Activated B cell treated with CpG ODN at 0.5 μM for 24 hours (primary cell): Measurements from ENCODE around the gene BPIFA3. TPM values are rescaled to one million over a fixed set of nuclear protein-coding genes. Genes with fewer than 3 reads are reported as not detected.

Experiments used
- ATAC-seq: fragments of 200-7000 bp; cut with Tn5 transposase; one replicate; pipeline ENCODE4 v1.10.0; 2021; ENCODE audit warnings: low read depth, mild to moderate bottlenecking, moderate library complexity
- CTCF ChIA-PET: fragments of 350-600 bp; sonication (Branson Sonifier 250); formaldehyde crosslinking; loops from one replicate; lab custom pipeline; 2021; ENCODE audit warnings: antibody characterized with exemption; lab: Charles Lee
- POLR2A ChIA-PET: fragments of 350-600 bp; sonication (Branson Sonifier 250); formaldehyde crosslinking; loops from one replicate; lab custom pipeline; 2021; ENCODE audit warnings: antibody characterized with exemption; lab: Charles Lee
- DNase-seq: peaks from one replicate; pipeline ENCODE4 v3.0.0; 2022
- H3K27ac Mint-ChIP-seq: one replicate; pipeline ENCODE4 v1.8.0; 2020; ENCODE audit warnings: mixed read lengths
- H3K27me3 Mint-ChIP-seq: one replicate; pipeline ENCODE4 v1.8.0; 2021; ENCODE audit warnings: mixed read lengths
- H3K36me3 Mint-ChIP-seq: one replicate; pipeline ENCODE4 v1.8.0; 2021; ENCODE audit warnings: low read depth, mixed read lengths
- H3K4me1 Mint-ChIP-seq: one replicate; pipeline ENCODE4 v1.8.0; 2021; ENCODE audit warnings: mixed read lengths
- H3K4me3 Mint-ChIP-seq: one replicate; pipeline ENCODE4 v1.8.0; 2020; ENCODE audit warnings: mild to moderate bottlenecking, mixed read lengths
- H3K9me3 Mint-ChIP-seq: one replicate; pipeline ENCODE4 v1.8.0; 2020; ENCODE audit warnings: mixed read lengths
- intact Hi-C: fragments of 100-400 bp; cut with micrococcal nuclease; formaldehyde crosslinking; loops from one replicate; pipeline ENCODE4 v1.15.1; 2024
- total RNA-seq: library from RNA; stranded (reverse); gene quantifications from 2 replicates; pipeline ENCODE4 v1.2.3, GENCODE V29; 2022
- TF ChIP-seq, protein P1 (sequence below): fragments of 200-600 bp; IDR thresholded peaks from one replicate; pipeline ENCODE4 v1.8.0; 2022; ENCODE audit warnings: antibody characterized with exemption, mild to moderate bottlenecking

BPIFA3 gene
- total RNA-seq, 1 donor from 2014 or later, result not detected

- no peaks in the 10 kb centered on the region for H3K36me3 Mint-ChIP-seq
- H3K4me1 Mint-ChIP-seq, result no peaks in the 10 kb centered on the region
- no peak overlapping the region for H3K4me3 Mint-ChIP-seq
- ChIA-PET POLR2A (no interaction called here), CTCF (no interaction called here)
- no peak for DNase-seq
- H3K27ac Mint-ChIP-seq, result no peak overlapping the region
- ATAC-seq, result no peak
- intact Hi-C loops, result no loop called here
- peaks cover 41% of the 10 kb centered on the region for H3K27me3 Mint-ChIP-seq
- H3K9me3 Mint-ChIP-seq, result no peaks in the 10 kb centered on the region
- TF ChIP-seq, protein P1, sequence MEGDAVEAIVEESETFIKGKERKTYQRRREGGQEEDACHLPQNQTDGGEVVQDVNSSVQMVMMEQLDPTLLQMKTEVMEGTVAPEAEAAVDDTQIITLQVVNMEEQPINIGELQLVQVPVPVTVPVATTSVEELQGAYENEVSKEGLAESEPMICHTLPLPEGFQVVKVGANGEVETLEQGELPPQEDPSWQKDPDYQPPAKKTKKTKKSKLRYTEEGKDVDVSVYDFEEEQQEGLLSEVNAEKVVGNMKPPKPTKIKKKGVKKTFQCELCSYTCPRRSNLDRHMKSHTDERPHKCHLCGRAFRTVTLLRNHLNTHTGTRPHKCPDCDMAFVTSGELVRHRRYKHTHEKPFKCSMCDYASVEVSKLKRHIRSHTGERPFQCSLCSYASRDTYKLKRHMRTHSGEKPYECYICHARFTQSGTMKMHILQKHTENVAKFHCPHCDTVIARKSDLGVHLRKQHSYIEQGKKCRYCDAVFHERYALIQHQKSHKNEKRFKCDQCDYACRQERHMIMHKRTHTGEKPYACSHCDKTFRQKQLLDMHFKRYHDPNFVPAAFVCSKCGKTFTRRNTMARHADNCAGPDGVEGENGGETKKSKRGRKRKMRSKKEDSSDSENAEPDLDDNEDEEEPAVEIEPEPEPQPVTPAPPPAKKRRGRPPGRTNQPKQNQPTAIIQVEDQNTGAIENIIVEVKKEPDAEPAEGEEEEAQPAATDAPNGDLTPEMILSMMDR, result no peak
Observed at GRCh38 chr20:33210371-33210770, 6.8 kb upstream of the BPIFA3 start.

DNA sequence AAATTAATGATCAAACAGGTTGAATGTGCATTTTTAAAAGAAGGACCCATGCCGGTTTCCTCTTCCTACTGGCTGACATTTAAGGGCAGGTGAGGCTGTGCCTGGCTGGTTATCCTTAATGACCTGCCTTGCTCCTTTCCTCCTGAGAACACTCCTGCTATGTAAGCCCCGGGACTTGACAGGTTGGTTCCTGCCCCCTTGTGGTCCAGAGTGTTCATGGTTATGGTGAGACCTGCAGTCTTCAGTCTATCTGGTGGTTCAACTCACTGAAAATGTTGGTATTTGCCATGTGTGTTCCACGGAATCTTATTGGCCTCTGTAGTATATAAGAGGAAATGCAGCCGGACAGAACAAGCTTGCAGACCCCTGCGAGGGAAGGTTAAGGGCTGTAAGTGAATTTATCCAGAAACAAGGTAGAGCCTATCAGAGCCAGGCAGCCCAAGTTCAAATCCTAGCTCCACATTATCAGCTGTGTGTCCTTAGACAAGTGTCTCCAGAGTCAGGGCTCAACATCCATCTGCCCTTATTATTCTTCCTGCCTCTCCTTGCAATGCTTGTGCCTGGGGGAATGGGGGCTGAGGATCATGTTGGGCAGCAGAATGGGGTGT, 5.2 kb upstream of the BPIFA3 start:
- no peak for DNase-seq
- no peak for ATAC-seq
- Mint-ChIP-seq H3K36me3 (no peaks in the 10 kb centered on the region), H3K27ac (no peak overlapping the region), H3K27me3 (peaks cover 51% of the 10 kb centered on the region), H3K9me3 (no peaks in the 10 kb centered on the region), H3K4me3 (no peak overlapping the region), H3K4me1 (no peaks in the 10 kb centered on the region)
- TF ChIP-seq, protein P1, result no peak
- CTCF ChIA-PET, result interaction anchor here (1.0 kb wide), 1 partner anchor 310 kb away, joined by 6 read pairs; no protein-coding TSS in a partner anchor
- intact Hi-C loops, result loop anchor here (1.0 kb wide), 1 partner anchor 310 kb away; no protein-coding TSS in a partner anchor
- POLR2A ChIA-PET, result no interaction called here

DNA sequence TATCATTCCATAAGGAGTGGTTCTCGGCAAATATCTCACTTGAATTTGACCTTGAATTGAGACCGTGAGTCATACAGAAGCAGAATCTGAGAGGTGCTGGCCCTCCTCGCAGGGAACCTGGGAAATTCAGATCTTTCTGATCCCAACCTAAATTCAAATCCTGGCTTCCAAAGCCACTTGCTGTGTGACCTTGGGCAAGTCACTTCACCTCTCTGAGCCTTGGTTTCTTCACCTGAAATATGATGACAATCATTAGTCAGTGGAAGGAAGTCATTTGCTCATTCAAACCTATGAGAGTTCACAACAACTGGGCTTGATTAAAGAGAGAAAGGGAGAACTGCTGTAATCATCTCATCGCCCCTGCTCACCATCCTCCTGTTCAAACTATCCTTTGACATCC, 7.2 kb downstream of the BPIFA3 start:
- Mint-ChIP-seq H3K4me3 (no peak overlapping the region), H3K9me3 (no peaks in the 10 kb centered on the region), H3K27me3 (peaks cover 33% of the 10 kb centered on the region), H3K36me3 (no peaks in the 10 kb centered on the region), H3K4me1 (no peaks in the 10 kb centered on the region), H3K27ac (no peak overlapping the region)
- TF ChIP-seq, protein P1, result no peak
- ChIA-PET POLR2A (no interaction called here), CTCF (no interaction called here)
- DNase-seq (no peak), ATAC-seq (no peak)
- intact Hi-C loops, result no loop called here

DNA sequence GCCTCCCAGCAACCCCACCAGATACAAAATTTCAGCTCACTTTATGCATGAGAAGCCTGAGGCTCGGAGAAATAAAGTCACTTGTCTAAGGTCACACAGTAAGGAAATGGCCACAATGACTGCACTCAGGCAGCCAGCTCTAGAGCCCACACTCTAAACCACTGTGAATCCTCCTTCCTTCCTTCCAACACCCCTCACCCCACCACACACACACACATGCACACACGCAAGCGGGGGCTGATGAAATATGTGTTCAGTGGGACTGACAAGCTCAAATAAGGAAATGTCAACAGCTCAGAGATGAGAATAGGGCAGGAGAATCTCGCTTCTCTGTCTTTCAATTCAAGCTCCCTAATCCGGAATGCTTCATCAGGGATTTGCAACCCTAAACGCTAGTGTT, 12.7 kb downstream of the BPIFA3 start:
- POLR2A ChIA-PET, result no interaction called here

GRCh38 chr20:33231237-33231636, 14.1 kb downstream of the BPIFA3 start:
- Mint-ChIP-seq H3K9me3 (no peaks in the 10 kb centered on the region), H3K36me3 (no peaks in the 10 kb centered on the region), H3K4me1 (no peaks in the 10 kb centered on the region), H3K4me3 (no peak overlapping the region), H3K27me3 (peaks cover 32% of the 10 kb centered on the region), H3K27ac (no peak overlapping the region)
- DNase-seq (no peak), ATAC-seq (no peak)
- CTCF ChIA-PET, result no interaction called here
- TF ChIP-seq, protein P1, result no peak
- intact Hi-C loops, result no loop called here
- POLR2A ChIA-PET, result no interaction called here

More for the DNA sequence above, 12.7 kb downstream of the BPIFA3 start:
- DNase-seq (no peak), ATAC-seq (no peak)
- CTCF ChIA-PET, result no interaction called here
- TF ChIP-seq, protein P1, result no peak
- Mint-ChIP-seq H3K4me3 (no peak overlapping the region), H3K9me3 (no peaks in the 10 kb centered on the region), H3K4me1 (no peaks in the 10 kb centered on the region), H3K27ac (no peak overlapping the region), H3K36me3 (no peaks in the 10 kb centered on the region), H3K27me3 (peaks cover 36% of the 10 kb centered on the region)
- intact Hi-C loops, result no loop called here
